Rectal smooth muscle tissue (tissue), 1 donor: ENCODE data around the gene SLMAP.

ENCODE experiments used
- H3K27ac ChIP-seq: one replicate; pipeline ENCODE4 v1.7.0; 2013; ENCODE audit warnings: low read depth, low read length, inconsistent platforms
- H3K27me3 ChIP-seq: one replicate; pipeline ENCODE4 v1.7.0; 2013; ENCODE audit warnings: low read length; ENCODE audit not compliant: control insufficient read depth, insufficient read depth
- H3K36me3 ChIP-seq: one replicate; pipeline ENCODE4 v1.7.0; 2013; ENCODE audit warnings: low read length; ENCODE audit not compliant: control insufficient read depth, insufficient read depth
- H3K4me1 ChIP-seq: one replicate; pipeline ENCODE4 v1.7.0; 2013; ENCODE audit warnings: low read length; ENCODE audit not compliant: control insufficient read depth, insufficient read depth
- H3K4me3 ChIP-seq: one replicate; pipeline ENCODE4 v1.7.0; 2013; ENCODE audit warnings: low read length
- H3K9ac ChIP-seq: one replicate; pipeline ENCODE4 v1.7.0; 2013; ENCODE audit warnings: low read length

SLMAP gene

DNA sequence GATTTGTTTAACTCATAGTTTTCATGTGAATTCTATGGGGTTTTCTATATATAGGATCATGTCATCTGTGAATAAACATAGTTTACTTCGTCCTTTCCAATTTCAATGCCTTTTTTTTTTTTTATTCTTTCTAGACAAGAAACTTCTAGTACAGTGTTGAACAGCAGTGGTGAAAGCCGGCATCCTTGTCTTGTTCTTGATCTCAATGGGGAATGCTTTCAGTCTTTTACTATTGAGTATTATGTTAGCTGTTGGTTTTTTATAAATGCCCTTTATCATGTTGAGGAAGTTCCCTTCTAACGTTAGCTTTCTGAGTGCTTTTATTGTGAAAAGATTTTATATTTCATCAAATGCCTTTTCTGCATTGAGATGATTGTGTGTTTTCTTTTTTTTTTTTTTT is 69.0 kb downstream of the SLMAP start:
- Histone ChIP-seq H3K9ac (no peak overlapping the region), H3K4me3 (no peak overlapping the region), H3K36me3 (no peaks in the 10 kb centered on the region), H3K4me1 (no peaks in the 10 kb centered on the region), H3K27me3 (no peaks in the 10 kb centered on the region), H3K27ac (no peak overlapping the region)

DNA sequence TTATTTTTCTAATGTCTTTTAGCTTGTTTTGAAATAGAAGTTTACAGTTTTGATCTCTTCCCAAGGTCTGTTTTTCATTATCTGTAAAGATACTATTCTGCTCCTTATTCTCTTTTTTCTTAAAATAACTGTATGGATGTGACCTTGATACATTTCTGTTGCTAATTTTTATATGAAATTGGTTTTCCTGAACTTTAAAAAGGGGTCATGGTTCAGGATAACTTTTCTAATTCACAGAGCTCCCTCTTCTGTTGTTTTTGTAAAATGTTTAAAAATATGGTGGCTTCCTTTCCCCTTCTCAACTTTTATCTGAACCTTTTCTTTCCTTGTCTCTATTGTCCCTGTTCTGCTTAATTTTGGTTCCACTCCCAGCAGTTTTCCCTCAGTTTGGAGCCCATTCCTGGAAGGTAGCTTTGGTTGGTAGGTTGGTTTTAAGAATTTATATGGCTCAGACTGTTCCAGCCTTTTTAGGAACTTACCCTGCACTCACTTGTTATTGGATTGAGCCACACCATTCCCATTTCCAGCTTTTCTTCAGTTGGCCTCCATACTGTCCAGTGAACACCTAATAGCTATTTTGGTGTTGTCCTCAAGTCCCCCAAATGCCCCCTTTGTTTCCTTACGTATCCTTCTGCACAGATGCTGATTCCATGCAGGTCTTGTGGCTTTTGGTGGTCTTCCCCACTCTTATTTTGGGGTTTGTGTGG is 70.3 kb downstream of the SLMAP start:
- Histone ChIP-seq H3K4me1 (no peaks in the 10 kb centered on the region), H3K27me3 (no peaks in the 10 kb centered on the region), H3K9ac (no peak overlapping the region), H3K4me3 (no peak overlapping the region), H3K27ac (no peak overlapping the region), H3K36me3 (no peaks in the 10 kb centered on the region)

DNA sequence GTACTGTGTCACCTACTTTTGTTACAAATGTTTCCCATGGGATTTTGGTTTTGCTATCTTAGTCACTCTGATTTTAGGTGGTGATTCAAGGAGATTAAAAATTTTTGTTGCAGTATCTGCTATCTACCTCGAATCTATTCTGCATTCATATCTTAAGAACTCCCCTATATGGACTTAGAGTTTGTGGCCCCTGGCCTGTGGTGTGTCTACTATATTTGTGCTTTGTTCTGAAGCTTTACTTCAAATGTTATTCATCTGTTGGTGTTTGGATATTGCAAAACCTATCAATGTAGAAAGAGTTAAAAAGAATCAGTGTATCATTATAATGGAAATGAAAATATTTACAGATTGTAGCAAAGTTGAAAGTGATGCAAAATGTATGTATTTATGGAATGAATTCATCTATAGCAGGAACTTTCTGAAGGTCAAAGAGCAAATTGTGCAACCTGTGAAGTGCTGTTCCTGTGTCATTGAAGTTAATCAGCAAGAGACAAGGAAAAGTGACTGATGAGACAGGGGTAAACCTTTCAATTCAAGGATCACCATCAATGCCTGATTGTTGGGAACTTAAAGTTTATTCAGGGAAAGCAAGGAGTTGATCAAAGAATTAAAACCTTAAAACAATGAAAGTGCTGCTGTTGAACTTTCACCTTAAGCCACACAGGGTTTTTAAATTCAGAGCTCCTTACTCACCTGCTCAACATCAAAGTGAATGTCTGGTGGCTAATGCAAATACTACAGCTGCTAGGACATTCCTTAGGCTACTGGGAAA is 71.0 kb downstream of the SLMAP start:
- Histone ChIP-seq H3K36me3 (no peaks in the 10 kb centered on the region), H3K4me1 (no peaks in the 10 kb centered on the region), H3K27ac (no peak overlapping the region), H3K9ac (no peak overlapping the region), H3K27me3 (no peaks in the 10 kb centered on the region), H3K4me3 (no peak overlapping the region)

DNA sequence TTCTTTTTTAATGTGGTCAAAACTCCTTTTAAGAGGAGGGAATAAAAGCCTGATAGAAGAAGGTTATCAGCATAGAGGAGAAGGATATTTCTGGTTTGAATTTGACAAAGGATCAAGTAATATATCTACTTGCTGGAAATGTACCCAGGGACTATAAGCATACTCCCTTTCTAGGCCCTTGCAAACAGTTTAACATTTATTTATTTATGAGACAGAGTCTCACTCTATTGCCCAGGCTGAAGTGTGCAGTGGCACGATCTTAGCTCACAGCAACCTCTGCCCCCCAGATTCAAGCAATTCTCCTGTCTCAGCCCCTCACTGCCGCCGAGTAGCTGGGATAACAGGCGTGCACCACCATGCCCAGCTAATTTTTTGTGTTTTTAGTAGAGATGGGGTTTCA is 71.6 kb downstream of the SLMAP start:
- no peaks in the 10 kb centered on the region for H3K36me3 ChIP-seq
- no peak overlapping the region for H3K27ac ChIP-seq

DNA sequence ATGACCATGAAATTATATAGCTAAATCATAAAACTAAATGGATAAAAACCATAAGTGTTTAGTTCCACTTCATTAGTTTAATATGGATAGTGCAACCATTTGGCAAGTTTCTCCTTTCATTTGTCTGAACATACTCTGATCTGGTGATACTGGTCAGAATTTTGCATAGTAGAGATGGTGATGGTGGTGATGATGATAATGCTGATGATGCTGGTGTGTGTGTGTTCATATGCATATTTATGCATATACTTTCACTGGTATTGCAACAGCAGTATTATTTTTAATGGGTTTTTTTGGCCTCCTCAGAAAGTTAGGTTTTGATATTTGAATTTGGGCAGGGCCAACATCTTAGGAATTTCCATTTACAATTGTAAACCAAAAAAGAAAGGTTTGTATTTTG is 76.4 kb downstream of the SLMAP start:
- Histone ChIP-seq H3K4me3 (no peak overlapping the region), H3K9ac (no peak overlapping the region), H3K36me3 (no peaks in the 10 kb centered on the region), H3K27ac (no peak overlapping the region), H3K4me1 (no peaks in the 10 kb centered on the region), H3K27me3 (no peaks in the 10 kb centered on the region)

More for the DNA sequence above, 71.6 kb downstream of the SLMAP start:
- no peaks in the 10 kb centered on the region for H3K27me3 ChIP-seq
- H3K4me3 ChIP-seq = no peak overlapping the region
- H3K4me1 ChIP-seq = no peaks in the 10 kb centered on the region
- H3K9ac ChIP-seq = no peak overlapping the region

DNA sequence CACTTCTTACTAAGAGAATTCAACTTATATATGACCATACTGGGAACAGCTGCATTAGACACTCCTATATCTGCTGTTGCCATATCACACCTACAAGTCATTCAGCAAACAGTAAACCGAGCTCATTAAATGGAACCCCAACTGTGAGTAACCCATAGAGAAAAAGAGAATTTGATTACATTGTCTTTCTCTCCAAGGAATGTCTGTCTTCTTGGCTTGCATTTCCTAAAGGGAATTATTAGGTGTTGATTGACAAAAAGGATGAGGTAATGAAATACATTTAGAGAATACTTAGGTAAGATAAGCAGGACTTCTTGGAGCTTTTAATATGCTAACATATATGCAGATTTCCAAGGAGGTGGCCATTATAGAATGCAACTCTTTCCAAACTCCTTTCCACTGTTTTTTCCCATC is 76.8 kb downstream of the SLMAP start:
- H3K4me1 ChIP-seq = no peaks in the 10 kb centered on the region
- H3K4me3 ChIP-seq = no peak overlapping the region

DNA sequence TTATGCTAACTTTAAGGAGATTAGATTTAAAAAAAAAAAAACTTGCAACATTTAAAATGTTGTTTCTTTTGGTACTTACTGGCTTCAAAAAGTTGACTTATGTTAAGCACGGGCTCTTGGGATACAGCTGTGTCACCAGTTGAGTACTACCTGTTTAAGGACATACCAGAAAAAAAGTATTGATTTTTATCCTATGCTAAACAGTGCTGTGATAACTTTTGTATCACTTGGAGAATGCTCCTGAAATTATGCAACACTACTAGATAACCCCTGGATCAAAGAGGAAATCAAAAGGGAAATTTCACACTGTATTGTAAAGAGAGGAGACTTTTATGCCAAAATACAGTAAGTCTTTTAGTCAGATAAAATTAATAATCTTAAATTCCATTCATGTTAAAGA is 77.7 kb downstream of the SLMAP start:
- H3K9ac ChIP-seq = no peak overlapping the region

More for the DNA sequence above, 76.8 kb downstream of the SLMAP start:
- Histone ChIP-seq H3K36me3 (no peaks in the 10 kb centered on the region), H3K27me3 (no peaks in the 10 kb centered on the region), H3K27ac (no peak overlapping the region), H3K9ac (no peak overlapping the region)

DNA sequence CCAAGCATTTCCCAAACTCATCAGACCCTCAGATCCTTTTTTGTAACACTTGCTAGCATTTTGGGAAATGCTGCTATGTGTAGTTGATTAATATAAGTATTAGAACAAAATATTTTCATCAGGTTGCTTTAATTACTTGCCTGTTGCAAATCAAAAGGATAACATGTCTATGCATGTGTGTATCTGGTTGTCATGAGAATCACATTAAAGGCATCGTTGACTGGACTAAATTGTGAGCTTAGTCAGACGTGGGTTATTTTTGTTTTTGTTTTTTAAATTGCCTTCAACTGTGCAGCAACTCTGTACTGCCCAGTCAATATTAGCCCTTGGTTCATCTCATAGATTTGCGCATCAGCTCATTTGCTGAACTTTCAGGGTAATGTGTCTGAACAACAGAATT is 81.6 kb downstream of the SLMAP start:
- Histone ChIP-seq H3K4me3 (no peak overlapping the region), H3K27me3 (no peaks in the 10 kb centered on the region), H3K9ac (no peak overlapping the region), H3K27ac (no peak overlapping the region), H3K4me1 (no peaks in the 10 kb centered on the region), H3K36me3 (no peaks in the 10 kb centered on the region)

More for the DNA sequence above, 77.7 kb downstream of the SLMAP start:
- no peaks in the 10 kb centered on the region for H3K27me3 ChIP-seq
- H3K27ac ChIP-seq = no peak overlapping the region
- no peak overlapping the region for H3K4me3 ChIP-seq
- H3K36me3 ChIP-seq = no peaks in the 10 kb centered on the region
- no peaks in the 10 kb centered on the region for H3K4me1 ChIP-seq

DNA sequence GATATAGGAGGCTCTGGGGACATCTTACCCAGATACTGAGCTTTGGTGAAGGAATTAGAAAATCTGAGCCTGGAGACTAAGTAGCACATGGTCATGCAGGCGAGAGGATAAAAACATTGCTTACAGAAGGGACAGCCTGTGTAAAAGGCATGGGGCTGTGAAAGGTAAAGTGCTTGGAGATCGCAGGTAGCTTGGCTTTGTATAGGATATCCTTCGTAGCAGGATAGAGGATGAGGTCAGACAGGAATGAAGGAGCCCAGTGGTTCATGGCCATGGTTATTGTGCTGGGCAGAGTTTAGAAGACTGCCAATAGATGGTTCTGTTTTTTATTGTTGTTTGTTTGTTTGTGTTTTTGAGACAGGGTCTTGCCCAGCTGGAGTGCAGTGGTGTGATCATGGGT is 82.5 kb downstream of the SLMAP start:
- Histone ChIP-seq H3K4me1 (no peaks in the 10 kb centered on the region), H3K27ac (no peak overlapping the region), H3K27me3 (no peaks in the 10 kb centered on the region), H3K36me3 (no peaks in the 10 kb centered on the region), H3K4me3 (no peak overlapping the region), H3K9ac (no peak overlapping the region)

DNA sequence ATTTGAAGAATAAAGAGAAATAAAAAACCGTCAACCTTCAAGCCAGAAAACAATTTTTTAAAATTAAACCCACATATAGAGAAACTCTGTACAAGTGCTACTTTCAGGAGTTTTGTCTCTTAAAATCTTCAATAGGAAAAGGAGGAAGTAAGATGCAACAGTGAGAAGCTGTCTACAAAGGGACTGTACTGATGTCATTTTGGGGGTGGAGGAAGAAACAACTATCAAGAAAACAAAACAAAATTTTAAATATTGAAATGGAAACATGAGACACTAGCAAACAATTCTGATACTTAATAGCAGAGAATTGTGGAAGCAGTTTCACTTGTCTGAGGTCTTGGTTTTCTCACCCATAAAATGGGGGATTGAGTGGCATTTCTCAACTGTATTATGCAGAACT is 84.4 kb downstream of the SLMAP start:
- Histone ChIP-seq H3K4me1 (no peaks in the 10 kb centered on the region), H3K27ac (no peak overlapping the region), H3K9ac (no peak overlapping the region), H3K27me3 (no peaks in the 10 kb centered on the region), H3K4me3 (no peak overlapping the region), H3K36me3 (no peaks in the 10 kb centered on the region)

DNA sequence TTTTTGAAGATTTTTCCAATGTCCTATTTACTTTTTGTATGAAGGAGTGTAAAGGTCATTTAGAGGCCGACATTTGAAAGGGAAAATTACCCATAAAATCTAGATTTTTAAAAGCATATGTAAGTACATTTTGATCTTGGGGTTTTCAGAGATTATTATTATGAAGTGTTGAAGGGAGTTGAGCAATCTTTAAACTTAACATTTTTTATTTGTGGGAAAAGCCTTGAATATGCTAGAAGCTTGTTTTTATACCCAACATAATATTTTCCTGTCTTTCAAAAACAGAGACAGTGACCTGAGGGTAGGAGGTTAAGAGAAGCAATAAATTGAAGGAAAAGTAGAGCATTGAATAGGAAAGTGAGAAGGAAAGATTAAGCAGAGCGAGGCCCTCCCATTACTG is 85.7 kb downstream of the SLMAP start:
- Histone ChIP-seq H3K4me1 (no peaks in the 10 kb centered on the region), H3K27ac (no peak overlapping the region), H3K4me3 (no peak overlapping the region), H3K27me3 (no peaks in the 10 kb centered on the region), H3K9ac (no peak overlapping the region), H3K36me3 (no peaks in the 10 kb centered on the region)

DNA sequence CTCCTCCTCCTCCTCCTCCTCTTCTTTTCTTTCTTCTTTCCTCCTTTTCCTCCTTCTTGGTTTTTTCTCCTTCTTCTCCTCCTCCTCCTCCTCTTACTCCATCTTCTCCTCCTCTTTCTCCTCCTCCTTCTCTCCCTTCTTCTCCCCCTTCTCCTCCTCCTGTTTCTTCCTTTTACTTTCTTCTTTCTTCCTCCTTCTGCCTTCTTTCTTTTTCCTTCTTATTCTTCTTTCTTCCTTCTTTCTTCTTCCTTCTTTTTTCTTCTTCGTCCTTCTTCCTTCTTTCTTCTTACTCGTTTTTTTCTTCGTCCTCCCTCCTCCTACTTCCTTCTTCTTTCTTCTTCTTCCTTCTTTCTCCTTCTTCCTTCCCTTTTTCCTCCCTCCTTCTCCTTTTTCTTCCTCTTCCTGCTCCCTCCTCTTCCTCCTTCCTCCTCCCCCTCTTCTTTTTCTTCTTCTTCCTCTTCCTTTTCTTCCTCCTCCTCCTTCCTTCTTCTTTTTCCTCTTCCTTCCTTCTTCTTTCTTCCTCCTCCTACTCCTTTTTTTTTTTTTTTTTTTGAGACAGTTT is 92.1 kb downstream of the SLMAP start:
- H3K9ac ChIP-seq = no peak overlapping the region
- no peaks in the 10 kb centered on the region for H3K36me3 ChIP-seq
- no peaks in the 10 kb centered on the region for H3K27me3 ChIP-seq
- no peak overlapping the region for H3K27ac ChIP-seq
- H3K4me1 ChIP-seq = no peaks in the 10 kb centered on the region
- no peak overlapping the region for H3K4me3 ChIP-seq
